ENCODE results near the gene TEX9.
"Not testable (repeated sequence)": the region's sequence is repeated elsewhere in the genome, so short reads cannot be mapped to it uniquely, and the experiment has no call there.

Gene TEX9

DNA sequence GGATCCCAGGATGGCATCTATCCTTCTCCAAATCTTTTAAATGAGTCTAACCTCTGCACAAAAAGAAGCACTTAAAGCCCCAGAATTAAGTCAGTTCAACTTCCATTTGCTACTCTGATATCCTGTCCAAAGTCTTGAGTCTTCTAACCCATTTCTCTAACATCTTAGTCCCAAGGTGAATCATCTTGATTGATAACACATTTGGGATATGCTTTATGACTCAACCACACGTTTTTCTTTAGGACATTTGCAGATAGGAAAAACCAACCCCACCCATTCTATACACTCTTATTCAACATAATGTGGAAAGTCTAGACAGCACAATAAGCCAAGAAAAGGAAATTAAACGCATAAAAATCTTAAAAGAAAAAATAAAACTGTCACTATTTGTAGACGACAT is 18.8 kb upstream of the TEX9 start:
- DNase-seq (ENCODE audit: insufficient read length, low spot score) (no peak), FAIRE-seq (no peak)
- no peak for TF ChIP-seq POLR2A (IDR thresholded peaks at IDR 0.05; ENCODE audit: low read depth, low read length)

GRCh38 chr15:56349554-56349953 is 15.7 kb upstream of the TEX9 start:
- no peak for TF ChIP-seq POLR2A (IDR thresholded peaks at IDR 0.05; ENCODE audit: low read depth, low read length)
- DNase-seq (ENCODE audit: insufficient read length, low spot score) (no peak), FAIRE-seq (no peak)

- no peak for TF ChIP-seq POLR2A (IDR thresholded peaks at IDR 0.05; ENCODE audit: low read depth, low read length)
- FAIRE-seq (no peak), DNase-seq (ENCODE audit: insufficient read length, low spot score) (no peak)
These were observed 13.9 kb upstream of the TEX9 start for GRCh38 chr15:56351353-56351752.

- FAIRE-seq, result no peak
- no peak for DNase-seq (ENCODE audit: insufficient read length, low spot score)
- TF ChIP-seq POLR2A (IDR thresholded peaks at IDR 0.05; ENCODE audit: low read depth, low read length), result no peak
These were observed 13.2 kb upstream of the TEX9 start for GRCh38 chr15:56351957-56352506.

- no peak for TF ChIP-seq POLR2A (IDR thresholded peaks at IDR 0.05; ENCODE audit: low read depth, low read length)
- DNase-seq (ENCODE audit: insufficient read length, low spot score), result no peak
- no peak for FAIRE-seq
These were observed 12.1 kb upstream of the TEX9 start for GRCh38 chr15:56353119-56353518.

DNA sequence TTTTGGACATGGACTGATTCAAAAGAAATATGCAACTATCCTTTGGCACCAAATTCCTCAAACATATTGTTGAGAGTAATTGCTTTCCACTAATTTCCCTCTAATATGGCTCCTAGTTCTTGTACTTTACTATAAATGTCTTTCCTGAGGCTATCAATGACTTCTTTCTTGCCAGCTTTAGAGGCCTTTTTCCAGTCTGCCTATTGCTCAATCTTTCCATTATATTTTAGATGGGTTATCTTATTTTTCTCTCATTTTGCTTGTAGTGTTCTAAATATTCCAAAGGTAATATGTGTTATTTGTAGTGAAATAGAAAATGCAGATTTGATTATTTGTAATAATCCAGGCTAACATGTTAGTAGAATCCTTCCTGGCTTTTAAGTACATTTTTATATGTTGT is 11.5 kb upstream of the TEX9 start:
- DNase-seq (ENCODE audit: insufficient read length, low spot score), result no peak
- FAIRE-seq, result no peak
- no peak for TF ChIP-seq POLR2A (IDR thresholded peaks at IDR 0.05; ENCODE audit: low read depth, low read length)

DNA sequence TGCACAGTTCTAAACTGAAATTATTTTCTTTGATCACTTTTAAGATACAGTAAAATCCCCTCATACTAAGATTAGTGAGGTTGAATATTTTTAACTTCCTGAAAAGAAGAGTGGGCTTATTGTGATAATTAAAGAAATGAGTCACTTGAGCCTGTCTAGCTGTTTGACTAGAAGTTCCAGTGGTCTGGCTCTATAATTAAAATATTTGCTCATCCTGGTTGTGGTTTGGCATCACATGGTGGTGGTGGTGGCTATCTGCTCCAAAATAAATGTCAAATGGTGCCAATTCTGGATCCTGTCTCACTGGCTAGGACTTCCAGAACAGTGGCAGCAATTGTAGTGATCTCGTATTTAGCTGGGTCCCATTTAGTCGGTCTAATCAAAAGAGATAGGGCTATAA is 8.6 kb upstream of the TEX9 start:
- no peak for TF ChIP-seq POLR2A (IDR thresholded peaks at IDR 0.05; ENCODE audit: low read depth, low read length)
- FAIRE-seq (no peak), DNase-seq (ENCODE audit: insufficient read length, low spot score) (no peak)

GRCh38 chr15:56358604-56359003 is 6.6 kb upstream of the TEX9 start:
- no peak for TF ChIP-seq POLR2A (IDR thresholded peaks at IDR 0.05; ENCODE audit: low read depth, low read length)
- DNase-seq (ENCODE audit: insufficient read length, low spot score) (no peak), FAIRE-seq (no peak)

- FAIRE-seq, result no peak
These were observed 3.2 kb upstream of the TEX9 start for GRCh38 chr15:56361987-56362386.

GRCh38 chr15:56366211-56366610 is 985 bp downstream of the TEX9 start:
- DNase-seq (ENCODE audit: insufficient read length, low spot score) (no peak), FAIRE-seq (no peak)
- TF ChIP-seq POLR2A (IDR thresholded peaks at IDR 0.05; ENCODE audit: low read depth, low read length), result no peak

More at GRCh38 chr15:56361987-56362386, 3.2 kb upstream of the TEX9 start:
- TF ChIP-seq POLR2A (IDR thresholded peaks at IDR 0.05; ENCODE audit: low read depth, low read length), result no peak
- no peak for DNase-seq (ENCODE audit: insufficient read length, low spot score)

GRCh38 chr15:56367156-56367555 is 1.9 kb downstream of the TEX9 start:
- no peak for TF ChIP-seq POLR2A (IDR thresholded peaks at IDR 0.05; ENCODE audit: low read depth, low read length)
- DNase-seq (ENCODE audit: insufficient read length, low spot score) (no peak), FAIRE-seq (no peak)

DNA sequence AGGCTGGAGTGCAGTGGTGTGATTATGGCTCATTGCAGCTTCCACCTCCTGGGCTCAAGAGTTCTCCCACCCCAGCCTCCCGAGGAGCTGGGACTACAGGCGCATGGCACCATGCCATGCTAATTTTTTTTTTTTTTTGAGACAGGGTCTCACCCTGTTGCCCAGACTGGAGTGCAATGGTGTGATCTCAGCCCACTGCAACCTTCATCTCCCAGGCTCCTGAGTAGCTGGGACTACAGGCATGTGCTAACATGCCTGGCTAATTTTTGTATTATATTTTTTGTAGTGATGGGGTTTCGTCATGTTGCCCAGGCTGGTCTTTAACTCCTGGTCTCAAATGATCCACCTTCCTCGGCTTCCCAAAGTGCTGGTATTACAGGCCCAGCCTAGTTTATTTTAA is 4.0 kb downstream of the TEX9 start:
- DNase-seq (ENCODE audit: insufficient read length, low spot score) (no peak), FAIRE-seq (no peak)
- TF ChIP-seq POLR2A (IDR thresholded peaks at IDR 0.05; ENCODE audit: low read depth, low read length), result no peak

DNA sequence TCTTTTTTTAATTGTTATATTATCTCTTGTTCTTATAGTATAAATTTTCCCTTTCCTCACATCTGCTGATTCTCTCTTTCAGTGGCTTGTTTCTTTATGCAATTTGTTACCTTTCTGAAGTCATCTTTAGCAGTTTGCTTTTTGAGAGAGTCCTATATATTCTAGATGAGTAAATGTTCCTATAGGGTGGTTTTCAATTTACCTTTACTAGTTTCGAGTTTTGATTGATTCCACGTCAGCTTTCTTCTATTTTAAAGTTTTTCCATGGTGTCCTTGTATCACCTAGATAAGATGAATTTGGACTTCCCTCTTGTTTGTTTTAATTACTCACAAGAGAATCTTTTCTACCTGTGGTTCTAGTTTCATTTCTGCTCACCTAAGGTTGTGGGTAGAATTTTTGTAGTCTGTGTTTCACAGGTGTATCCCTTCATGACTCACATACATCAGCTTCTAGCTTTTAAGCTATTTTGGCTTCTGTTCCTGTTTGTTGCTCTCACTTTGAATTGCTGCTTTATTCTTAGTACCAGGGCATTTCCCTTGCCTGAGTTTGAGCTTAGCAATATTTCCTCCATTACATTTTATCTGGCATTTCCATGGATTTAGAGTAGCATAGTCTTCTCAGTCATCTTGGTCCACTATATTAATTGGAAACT is 6.4 kb downstream of the TEX9 start:
- TF ChIP-seq POLR2A (IDR thresholded peaks at IDR 0.05; ENCODE audit: low read depth, low read length), result no peak
- FAIRE-seq, result no peak
- DNase-seq (ENCODE audit: insufficient read length, low spot score), result no peak

GRCh38 chr15:56374693-56375092 is 9.5 kb downstream of the TEX9 start:
- DNase-seq (ENCODE audit: insufficient read length, low spot score); FAIRE-seq: not testable (repeated sequence)

GRCh38 chr15:56377822-56378221 is 12.6 kb downstream of the TEX9 start:
- not testable (repeated sequence) for DNase-seq (ENCODE audit: insufficient read length, low spot score); FAIRE-seq

GRCh38 chr15:56383010-56383409 is 17.8 kb downstream of the TEX9 start:
- no peak for TF ChIP-seq POLR2A (IDR thresholded peaks at IDR 0.05; ENCODE audit: low read depth, low read length)
- FAIRE-seq, result no peak
- no peak for DNase-seq (ENCODE audit: insufficient read length, low spot score)

Measured in H54 (cell line).